Amygdala (tissue), 56 donors: ENCODE results near the gene NOXA1.

Source experiments
- DNase-seq, 56 donors: peaks; one replicate each; lab custom pipeline; 2025; lab: John Stamatoyannopoulos, UW

NOXA1 gene

DNA sequence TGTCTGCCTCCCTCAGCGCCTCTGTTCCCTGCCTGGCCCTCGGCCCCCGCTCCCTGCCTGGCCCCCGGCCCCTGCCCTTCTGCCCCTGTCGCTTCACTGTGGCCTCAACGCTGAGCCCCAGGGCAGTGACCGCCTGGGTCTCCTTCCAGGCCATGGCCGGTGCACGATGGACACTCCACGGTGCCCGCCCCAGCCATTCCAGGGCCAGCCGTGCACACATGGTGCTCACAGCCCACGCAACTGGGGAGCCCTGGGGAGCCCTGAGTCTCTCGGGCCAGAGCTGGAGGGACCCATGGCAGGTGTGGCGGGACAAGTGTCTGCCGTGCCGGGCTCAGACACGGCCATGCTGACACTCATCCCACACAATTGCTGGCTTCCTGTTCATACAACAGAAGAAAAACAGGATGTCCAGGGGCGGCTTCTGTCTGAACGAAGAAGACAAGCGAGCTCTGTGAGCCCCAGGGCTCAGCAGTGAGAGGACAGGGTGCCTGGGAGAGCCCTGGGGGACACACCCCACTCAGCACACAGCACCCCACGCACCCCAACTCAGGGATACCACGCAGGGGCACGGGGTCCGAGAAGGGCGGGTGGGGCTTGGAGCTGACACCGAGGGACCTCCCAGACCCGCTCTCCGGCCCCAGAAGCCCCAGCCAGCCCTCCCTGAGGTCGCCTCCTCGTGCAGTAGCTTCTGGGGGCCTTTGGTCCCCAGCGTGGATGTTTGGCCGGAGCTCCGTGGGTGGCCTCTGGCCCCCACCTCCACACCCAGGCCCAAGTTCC is 35.9 kb upstream of the NOXA1 start:
- DNase-seq, result no peak

- DNase-seq, result no peak
Observed at GRCh38 chr9:137387891-137388560, 35.2 kb upstream of the NOXA1 start.

DNA sequence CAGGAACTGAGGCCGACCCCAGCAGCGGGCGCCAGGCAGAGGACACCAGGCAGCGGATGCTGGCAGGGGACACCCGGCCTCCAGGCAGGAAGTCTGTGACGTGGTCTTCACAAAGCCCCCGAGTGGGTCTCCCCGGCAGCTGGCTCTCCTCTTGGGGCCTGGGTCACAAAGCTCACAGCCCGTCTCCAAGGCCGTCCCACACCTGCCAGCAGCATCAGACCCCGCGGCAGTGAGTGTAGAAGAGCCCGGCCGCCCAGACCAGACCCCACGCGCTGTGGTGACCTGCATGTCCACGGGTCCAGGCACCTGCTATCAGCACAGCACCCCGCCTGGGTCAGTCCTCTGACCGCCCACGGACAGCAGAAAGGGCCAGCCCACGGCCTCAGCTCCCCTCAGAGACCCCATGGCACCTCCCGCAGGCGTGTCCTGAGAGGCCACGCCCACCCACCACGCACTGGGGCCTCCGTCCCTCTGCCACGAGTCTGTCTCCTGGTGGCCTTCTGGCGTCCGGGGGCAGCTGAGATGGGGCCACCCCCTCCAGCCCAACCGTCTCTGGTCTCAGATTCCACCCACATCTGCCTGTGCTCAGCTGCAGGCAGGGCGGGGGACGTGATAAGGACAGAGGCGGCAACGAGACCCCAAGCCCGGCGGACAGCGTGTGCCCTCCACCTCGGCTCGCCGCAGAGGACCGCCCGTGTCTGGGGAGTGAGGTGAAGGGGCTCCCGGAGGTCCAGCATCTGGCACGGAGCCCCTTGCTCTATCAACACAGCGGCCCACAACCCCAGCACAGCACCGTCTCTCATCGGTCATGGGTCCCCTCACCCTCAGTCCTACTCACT is 34.4 kb upstream of the NOXA1 start:
- DNase-seq, result no peak

DNA sequence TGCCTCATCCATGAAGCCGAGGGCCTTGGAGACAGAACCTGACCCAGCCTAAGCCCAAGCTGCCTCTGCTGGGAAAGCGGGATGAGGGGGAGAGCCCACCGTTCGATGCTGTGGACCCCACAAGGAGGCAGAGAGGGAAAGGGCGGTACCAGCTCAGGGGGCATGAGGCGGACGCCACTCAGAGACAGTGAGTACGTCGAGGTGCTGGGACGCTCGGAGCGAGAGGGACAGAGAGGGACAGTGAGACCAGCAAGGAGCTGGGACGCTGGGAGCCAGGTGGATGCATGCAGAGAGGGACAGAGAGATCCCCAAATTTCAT is 33.8 kb upstream of the NOXA1 start:
- DNase-seq, result no peak

DNA sequence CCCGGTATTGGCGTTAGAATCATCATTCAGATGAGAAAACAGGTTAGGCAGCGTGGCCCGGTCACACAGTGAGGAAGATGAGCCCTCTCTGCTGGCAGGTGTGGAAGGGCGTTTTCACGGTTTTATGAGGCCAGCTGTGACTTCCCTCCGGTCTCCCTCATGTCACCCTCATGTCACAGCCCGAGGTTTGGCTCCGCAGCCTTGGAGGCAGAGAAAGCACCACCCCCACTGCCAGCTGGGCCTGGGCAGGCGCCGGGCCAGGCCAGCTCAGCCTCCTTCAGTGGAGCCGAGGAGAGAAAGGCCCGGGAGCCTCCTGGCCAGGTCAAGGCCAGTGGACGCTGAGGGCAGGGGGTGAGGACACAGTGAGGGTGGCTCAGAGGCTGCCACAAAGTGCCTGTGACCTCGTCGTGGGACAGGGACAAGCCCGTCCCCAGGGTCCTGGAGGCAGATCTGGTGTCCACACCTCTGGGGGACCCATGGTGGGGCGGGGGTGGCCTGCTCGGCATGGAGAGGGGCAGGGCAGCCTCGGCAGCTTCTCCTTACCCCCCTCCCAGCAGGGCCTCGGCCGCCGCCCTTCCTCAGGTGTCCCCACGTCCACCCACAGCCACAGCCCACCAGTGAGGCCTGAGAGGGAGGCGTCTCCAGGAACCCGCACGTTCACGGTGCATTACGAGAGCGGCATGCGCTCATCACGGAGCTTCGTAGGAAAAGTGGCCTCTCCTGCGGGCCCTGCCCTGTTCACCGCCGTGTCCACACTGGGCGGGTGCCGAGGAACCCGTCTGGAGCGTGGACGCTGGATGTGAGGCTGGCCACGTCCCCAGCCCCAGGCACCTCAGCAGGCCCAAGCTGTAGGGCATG is 32.4 kb upstream of the NOXA1 start:
- peak in 21 of 56 donors; percentile 6 to 53 (median 26) for DNase-seq

DNA sequence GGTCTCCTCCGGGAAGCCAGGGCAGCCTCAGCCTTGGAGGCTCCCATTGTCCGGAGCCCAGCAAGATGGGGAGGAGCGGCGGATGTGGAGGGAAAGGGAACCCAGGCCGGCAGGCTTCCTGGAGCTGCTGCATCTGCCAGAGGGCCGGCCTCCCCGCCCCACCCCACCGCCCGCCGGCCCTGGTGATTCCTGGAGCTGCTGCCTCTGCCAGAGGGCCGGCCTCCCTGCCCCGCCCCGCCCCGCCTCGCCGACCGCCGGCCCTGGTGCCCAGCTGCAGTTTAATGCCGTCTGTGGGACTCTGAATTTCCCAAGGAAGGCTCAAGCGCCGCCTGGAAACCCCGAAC is 31.8 kb upstream of the NOXA1 start:
- no peak for DNase-seq

GRCh38 chr9:137392232-137393007 is 30.8 kb upstream of the NOXA1 start:
- no peak for DNase-seq

- no peak for DNase-seq
Observed at GRCh38 chr9:137393176-137394150, 29.7 kb upstream of the NOXA1 start.

- no peak for DNase-seq
Observed at GRCh38 chr9:137394866-137395665, 28.1 kb upstream of the NOXA1 start.

GRCh38 chr9:137395666-137396010 is 27.6 kb upstream of the NOXA1 start:
- no peak for DNase-seq

- no peak for DNase-seq
Observed at GRCh38 chr9:137396227-137396626, 27.0 kb upstream of the NOXA1 start.

DNA sequence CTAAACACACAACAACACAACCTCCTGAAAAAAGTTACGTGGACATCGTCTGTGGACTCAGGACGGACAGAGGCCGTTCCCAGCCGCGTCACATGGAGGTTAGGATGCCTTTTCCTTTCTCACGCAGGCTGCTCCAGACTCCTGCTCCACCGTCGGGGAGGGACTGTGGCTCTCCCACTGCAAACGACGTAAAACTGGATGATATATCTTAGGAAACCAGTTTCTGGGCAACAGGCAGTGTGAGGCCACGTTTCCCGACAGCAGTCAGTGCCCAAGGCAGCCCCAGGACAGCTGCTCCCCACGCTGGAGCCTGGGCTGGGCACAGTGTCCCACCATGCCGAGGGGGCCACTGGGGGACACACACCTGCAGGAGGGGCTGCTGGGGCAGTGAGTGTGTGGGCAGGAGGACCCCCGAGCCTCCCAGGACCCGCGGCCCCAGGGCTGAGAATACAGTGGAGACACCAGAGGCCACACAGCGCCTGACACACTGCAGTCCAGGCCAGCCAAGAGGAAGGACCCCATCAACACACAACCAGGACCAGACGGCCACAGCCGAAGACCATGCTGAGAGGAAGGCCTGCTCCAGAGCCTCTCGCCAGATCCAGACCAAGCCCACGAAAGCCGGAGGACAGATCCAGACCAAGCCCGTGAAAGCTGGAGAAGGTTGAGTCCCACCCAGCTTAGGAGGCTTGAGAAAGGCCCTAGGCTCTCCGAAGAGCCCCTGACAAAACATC is 26.4 kb upstream of the NOXA1 start:
- no peak for DNase-seq

GRCh38 chr9:137397675-137398423 is 25.3 kb upstream of the NOXA1 start:
- DNase-seq, result no peak

- DNase-seq, result no peak
Observed at GRCh38 chr9:137398561-137399468, 24.4 kb upstream of the NOXA1 start.

DNA sequence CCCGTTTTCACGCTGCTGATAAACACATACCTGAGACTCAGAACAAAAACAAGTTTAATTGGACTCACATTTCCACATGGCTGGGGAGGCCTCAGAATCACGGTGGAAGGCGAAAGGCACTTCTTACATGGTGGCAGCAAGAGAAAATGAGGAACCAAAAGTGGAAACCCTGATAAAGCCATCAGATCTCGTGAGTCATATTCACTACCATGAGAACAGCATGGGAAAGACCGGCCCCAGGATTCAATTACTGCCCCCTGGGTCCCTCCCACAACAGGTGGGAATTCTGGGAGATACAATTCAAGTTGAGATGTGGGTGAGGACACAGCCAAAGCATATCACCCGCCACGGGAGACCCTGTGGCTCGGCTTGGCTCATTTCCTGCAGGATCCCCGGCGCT is 20.4 kb upstream of the NOXA1 start:
- no peak for DNase-seq
